ENCODE results near the gene RBM10.
A peak's percentile ranks its signal among the peaks of the same experiment; 100 is the strongest.
"Not testable (repeated sequence)": the region's sequence is repeated elsewhere in the genome, so short reads cannot be mapped to it uniquely, and the experiment has no call there.

Gene RBM10

GRCh38 chrX:47144626-47145394, at the start of gene RBM10, which contains the start of gene NDUFB11:
Gene RBM10 (plus strand): TSS chrX:47145221. CDS start chrX:47147482, 2,261 bp downstream.
Gene NDUFB11 (minus strand): TSS chrX:47144702. CDS start chrX:47144679, 23 bp downstream.
- H3K4me3 ChIP-seq (ENCODE audit: low read length), result peak within 1 kb of the TSS; percentile 73
- no peaks in the 10 kb centered on the region for H3K36me3 ChIP-seq (ENCODE audit: control insufficient read depth, insufficient read depth, low read length)
- H3K9ac ChIP-seq (ENCODE audit: low read length), result peak within 1 kb of the TSS; percentile 67
- peaks cover 7% of the 10 kb centered on the region for H3K4me1 ChIP-seq (ENCODE audit: control insufficient read depth, insufficient read depth, low read length)
- H3K27ac ChIP-seq (ENCODE audit: low read depth, low read length), result peak within 1 kb of the TSS; percentile 94
- no peaks in the 10 kb centered on the region for H3K27me3 ChIP-seq (ENCODE audit: control insufficient read depth, insufficient read depth, low read length)

- peaks cover 2% of the 10 kb centered on the region for H3K36me3 ChIP-seq (ENCODE audit: control insufficient read depth, insufficient read depth, low read length)
- H3K4me3 ChIP-seq (ENCODE audit: low read length), result no peak overlapping the region
- no peaks in the 10 kb centered on the region for H3K4me1 ChIP-seq (ENCODE audit: control insufficient read depth, insufficient read depth, low read length)
- H3K9ac ChIP-seq (ENCODE audit: low read length), result no peak overlapping the region
- no peak overlapping the region for H3K27ac ChIP-seq (ENCODE audit: low read depth, low read length)
- peaks cover 5% of the 10 kb centered on the region for H3K27me3 ChIP-seq (ENCODE audit: control insufficient read depth, insufficient read depth, low read length)
Observed at GRCh38 chrX:47097018-47097417, 48.0 kb upstream of the RBM10 start.

- Histone ChIP-seq H3K4me1 (ENCODE audit: control insufficient read depth, insufficient read depth, low read length) (no peaks in the 10 kb centered on the region), H3K27ac (ENCODE audit: low read depth, low read length) (no peak overlapping the region), H3K9ac (ENCODE audit: low read length) (no peak overlapping the region), H3K36me3 (ENCODE audit: control insufficient read depth, insufficient read depth, low read length) (peaks cover 2% of the 10 kb centered on the region), H3K27me3 (ENCODE audit: control insufficient read depth, insufficient read depth, low read length) (peaks cover 5% of the 10 kb centered on the region), H3K4me3 (ENCODE audit: low read length) (no peak overlapping the region)
Observed at GRCh38 chrX:47098338-47099094, 46.5 kb upstream of the RBM10 start.

GRCh38 chrX:47101206-47101605, 43.8 kb upstream of the RBM10 start:
- Histone ChIP-seq H3K36me3 (ENCODE audit: control insufficient read depth, insufficient read depth, low read length) (peaks cover 2% of the 10 kb centered on the region), H3K27me3 (ENCODE audit: control insufficient read depth, insufficient read depth, low read length) (peaks cover 5% of the 10 kb centered on the region), H3K4me1 (ENCODE audit: control insufficient read depth, insufficient read depth, low read length) (no peaks in the 10 kb centered on the region), H3K27ac (ENCODE audit: low read depth, low read length) (no peak overlapping the region), H3K4me3 (ENCODE audit: low read length) (no peak overlapping the region), H3K9ac (ENCODE audit: low read length) (no peak overlapping the region)

GRCh38 chrX:47110936-47111615, 33.9 kb upstream of the RBM10 start:
- H3K27me3 ChIP-seq (ENCODE audit: control insufficient read depth, insufficient read depth, low read length); H3K9ac ChIP-seq (ENCODE audit: low read length); H3K4me3 ChIP-seq (ENCODE audit: low read length); H3K27ac ChIP-seq (ENCODE audit: low read depth, low read length); H3K4me1 ChIP-seq (ENCODE audit: control insufficient read depth, insufficient read depth, low read length); H3K36me3 ChIP-seq (ENCODE audit: control insufficient read depth, insufficient read depth, low read length): not testable (repeated sequence)

GRCh38 chrX:47112316-47112954, 32.6 kb upstream of the RBM10 start:
- no peaks in the 10 kb centered on the region for H3K27me3 ChIP-seq (ENCODE audit: control insufficient read depth, insufficient read depth, low read length)
- H3K4me3 ChIP-seq (ENCODE audit: low read length), result no peak overlapping the region
- no peaks in the 10 kb centered on the region for H3K36me3 ChIP-seq (ENCODE audit: control insufficient read depth, insufficient read depth, low read length)
- H3K27ac ChIP-seq (ENCODE audit: low read depth, low read length), result no peak overlapping the region
- no peak overlapping the region for H3K9ac ChIP-seq (ENCODE audit: low read length)
- no peaks in the 10 kb centered on the region for H3K4me1 ChIP-seq (ENCODE audit: control insufficient read depth, insufficient read depth, low read length)

- H3K9ac ChIP-seq (ENCODE audit: low read length); H3K4me3 ChIP-seq (ENCODE audit: low read length); H3K27me3 ChIP-seq (ENCODE audit: control insufficient read depth, insufficient read depth, low read length); H3K27ac ChIP-seq (ENCODE audit: low read depth, low read length); H3K36me3 ChIP-seq (ENCODE audit: control insufficient read depth, insufficient read depth, low read length); H3K4me1 ChIP-seq (ENCODE audit: control insufficient read depth, insufficient read depth, low read length): not testable (repeated sequence)
Observed at GRCh38 chrX:47116551-47117110, 28.4 kb upstream of the RBM10 start.

- not testable (repeated sequence) for H3K4me3 ChIP-seq (ENCODE audit: low read length); H3K9ac ChIP-seq (ENCODE audit: low read length); H3K27me3 ChIP-seq (ENCODE audit: control insufficient read depth, insufficient read depth, low read length); H3K4me1 ChIP-seq (ENCODE audit: control insufficient read depth, insufficient read depth, low read length); H3K36me3 ChIP-seq (ENCODE audit: control insufficient read depth, insufficient read depth, low read length); H3K27ac ChIP-seq (ENCODE audit: low read depth, low read length)
Observed at GRCh38 chrX:47124466-47124865, 20.6 kb upstream of the RBM10 start.

- Histone ChIP-seq H3K27me3 (ENCODE audit: control insufficient read depth, insufficient read depth, low read length) (no peaks in the 10 kb centered on the region), H3K27ac (ENCODE audit: low read depth, low read length) (peak overlapping the region; percentile 77), H3K36me3 (ENCODE audit: control insufficient read depth, insufficient read depth, low read length) (no peaks in the 10 kb centered on the region), H3K4me1 (ENCODE audit: control insufficient read depth, insufficient read depth, low read length) (no peaks in the 10 kb centered on the region), H3K4me3 (ENCODE audit: low read length) (peak overlapping the region; percentile 76), H3K9ac (ENCODE audit: low read length) (no peak overlapping the region)
Observed at GRCh38 chrX:47129157-47129898, 15.7 kb upstream of the RBM10 start.

- peak overlapping the region; percentile 76 for H3K4me3 ChIP-seq (ENCODE audit: low read length)
- H3K4me1 ChIP-seq (ENCODE audit: control insufficient read depth, insufficient read depth, low read length), result no peaks in the 10 kb centered on the region
- H3K9ac ChIP-seq (ENCODE audit: low read length), result no peak overlapping the region
- H3K36me3 ChIP-seq (ENCODE audit: control insufficient read depth, insufficient read depth, low read length), result no peaks in the 10 kb centered on the region
- H3K27me3 ChIP-seq (ENCODE audit: control insufficient read depth, insufficient read depth, low read length), result no peaks in the 10 kb centered on the region
- H3K27ac ChIP-seq (ENCODE audit: low read depth, low read length), result no peak overlapping the region
Observed at GRCh38 chrX:47129899-47130358, 15.1 kb upstream of the RBM10 start.

GRCh38 chrX:47133493-47133892, 11.5 kb upstream of the RBM10 start:
- H3K4me1 ChIP-seq (ENCODE audit: control insufficient read depth, insufficient read depth, low read length), result no peaks in the 10 kb centered on the region
- no peak overlapping the region for H3K27ac ChIP-seq (ENCODE audit: low read depth, low read length)
- H3K9ac ChIP-seq (ENCODE audit: low read length), result no peak overlapping the region
- no peaks in the 10 kb centered on the region for H3K36me3 ChIP-seq (ENCODE audit: control insufficient read depth, insufficient read depth, low read length)
- H3K27me3 ChIP-seq (ENCODE audit: control insufficient read depth, insufficient read depth, low read length), result no peaks in the 10 kb centered on the region
- no peak overlapping the region for H3K4me3 ChIP-seq (ENCODE audit: low read length)
